HUES64 (cell line): ENCODE results near the gene CEP68.

ENCODE experiments used
- H3K27ac ChIP-seq: 2 replicates; pipeline ENCODE4 v1.7.0; 2013; ENCODE audit warnings: low read depth, low read length, inconsistent platforms
- H3K27me3 ChIP-seq: 2 replicates; pipeline ENCODE4 v1.6.1; 2013; ENCODE audit warnings: mild to moderate bottlenecking, low read length; ENCODE audit not compliant: insufficient read depth
- H3K36me3 ChIP-seq: 2 replicates; pipeline ENCODE4 v1.6.1; 2013; ENCODE audit warnings: mild to moderate bottlenecking, low read length; ENCODE audit not compliant: insufficient read depth
- H3K4me1 ChIP-seq: 2 replicates; pipeline ENCODE4 v1.6.1; 2013; ENCODE audit warnings: mild to moderate bottlenecking, low read length, moderate library complexity; ENCODE audit not compliant: insufficient read depth
- H3K4me3 ChIP-seq: 2 replicates; pipeline ENCODE4 v1.5.1; 2013; ENCODE audit warnings: mild to moderate bottlenecking, low read length, moderate library complexity
- H3K9ac ChIP-seq: 2 replicates; pipeline ENCODE4 v1.6.1; 2013; ENCODE audit warnings: mild to moderate bottlenecking, low read depth, low read length
- H3K9me3 ChIP-seq: 2 replicates; pipeline ENCODE4 v1.6.1; 2013; ENCODE audit warnings: low read depth, low read length; ENCODE audit not compliant: insufficient read depth
- WGBS: fragments of 150-250, 120-280 bp; methylation state at CpG from one replicate; pipeline ENCODE4 v1.1.7; 2013; ENCODE audit warnings: missing lambda C conversion rate; 5-methylcytosine and 5-hydroxymethylcytosine counted together

The CEP68 gene

GRCh38 chr2:65061910-65062339 lies 5.7 kb downstream of the CEP68 start:
- Histone ChIP-seq H3K27ac (no peak overlapping the region), H3K9me3 (no peaks in the 10 kb centered on the region), H3K9ac (no peak overlapping the region), H3K4me1 (peaks cover 8% of the 10 kb centered on the region), H3K4me3 (no peak overlapping the region), H3K27me3 (no peaks in the 10 kb centered on the region), H3K36me3 (no peaks in the 10 kb centered on the region)
- WGBS: 96% methylated on average over 8 of the region's 8 CpGs

GRCh38 chr2:65062843-65063825 lies 6.9 kb downstream of the CEP68 start:
- H3K9me3 ChIP-seq: no peaks in the 10 kb centered on the region
- H3K9ac ChIP-seq: no peak overlapping the region
- H3K4me1 ChIP-seq: 0 out of 2 replicates have a peak, but pooled peaks cover 4% of the 10 kb centered on the region
- no peaks in the 10 kb centered on the region for H3K36me3 ChIP-seq
- no peak overlapping the region for H3K4me3 ChIP-seq
- 93% methylated on average over 12 of the region's 13 CpGs for WGBS
- H3K27me3 ChIP-seq: no peaks in the 10 kb centered on the region
- H3K27ac ChIP-seq: no peak overlapping the region

GRCh38 chr2:65064728-65065552 lies 8.7 kb downstream of the CEP68 start:
- no peak overlapping the region for H3K4me3 ChIP-seq
- peaks cover 8% of the 10 kb centered on the region; the same call in 1 of the 2 replicates for H3K36me3 ChIP-seq
- no peaks in the 10 kb centered on the region for H3K27me3 ChIP-seq
- H3K9ac ChIP-seq: no peak overlapping the region
- 81% methylated on average over 12 of the region's 14 CpGs for WGBS
- no peaks in the 10 kb centered on the region for H3K4me1 ChIP-seq
- H3K9me3 ChIP-seq: no peaks in the 10 kb centered on the region
- no peak overlapping the region for H3K27ac ChIP-seq

GRCh38 chr2:65067806-65068553 lies 11.8 kb downstream of the CEP68 start:
- Histone ChIP-seq H3K4me1 (no peaks in the 10 kb centered on the region), H3K4me3 (no peak overlapping the region), H3K27ac (no peak overlapping the region), H3K36me3 (peaks cover 38% of the 10 kb centered on the region), H3K27me3 (no peaks in the 10 kb centered on the region), H3K9me3 (no peaks in the 10 kb centered on the region), H3K9ac (no peak overlapping the region)
- 93% methylated on average over 14 of the region's 14 CpGs for whole genome bisulfite sequencing

GRCh38 chr2:65069439-65069824 lies 13.2 kb downstream of the CEP68 start:
- Histone ChIP-seq H3K36me3 (peaks cover 53% of the 10 kb centered on the region), H3K4me1 (no peaks in the 10 kb centered on the region), H3K27me3 (no peaks in the 10 kb centered on the region), H3K4me3 (no peak overlapping the region), H3K9me3 (no peaks in the 10 kb centered on the region), H3K9ac (no peak overlapping the region), H3K27ac (no peak overlapping the region)
- WGBS: 93% methylated on average over 6 of the region's 6 CpGs

GRCh38 chr2:65070172-65070830 lies 14.1 kb downstream of the CEP68 start:
- H3K36me3 ChIP-seq: peaks cover 62% of the 10 kb centered on the region
- H3K27me3 ChIP-seq: no peaks in the 10 kb centered on the region
- no peak overlapping the region for H3K27ac ChIP-seq
- no peak overlapping the region for H3K4me3 ChIP-seq
- no peaks in the 10 kb centered on the region for H3K4me1 ChIP-seq
- WGBS: 93% methylated on average over 8 of the region's 8 CpGs
- no peaks in the 10 kb centered on the region for H3K9me3 ChIP-seq
- no peak overlapping the region for H3K9ac ChIP-seq

GRCh38 chr2:65070856-65071255 lies 14.6 kb downstream of the CEP68 start:
- Histone ChIP-seq H3K4me1 (peaks cover 5% of the 10 kb centered on the region; the same call in 1 of the 2 replicates), H3K9ac (no peak overlapping the region), H3K27me3 (no peaks in the 10 kb centered on the region), H3K9me3 (no peaks in the 10 kb centered on the region), H3K36me3 (peaks cover 64% of the 10 kb centered on the region), H3K4me3 (no peak overlapping the region), H3K27ac (no peak overlapping the region)
- WGBS: 95% methylated on average over 6 of the region's 6 CpGs

GRCh38 chr2:65071499-65072180 lies 15.4 kb downstream of the CEP68 start:
- Histone ChIP-seq H3K4me3 (no peak overlapping the region), H3K9me3 (no peaks in the 10 kb centered on the region), H3K27ac (no peak overlapping the region), H3K36me3 (peaks cover 72% of the 10 kb centered on the region), H3K4me1 (peaks cover 11% of the 10 kb centered on the region), H3K9ac (no peak overlapping the region), H3K27me3 (no peaks in the 10 kb centered on the region)
- 89% methylated on average over 14 of the region's 14 CpGs for WGBS

- H3K9me3 ChIP-seq: no peaks in the 10 kb centered on the region
- peaks cover 73% of the 10 kb centered on the region for H3K36me3 ChIP-seq
- WGBS: 96% methylated on average over 20 of the region's 20 CpGs
- no peak overlapping the region for H3K4me3 ChIP-seq
- H3K27me3 ChIP-seq: no peaks in the 10 kb centered on the region
- H3K4me1 ChIP-seq: peaks cover 11% of the 10 kb centered on the region
- H3K9ac ChIP-seq: no peak overlapping the region
- H3K27ac ChIP-seq: no peak overlapping the region
Observed at GRCh38 chr2:65072181-65072970, 16.2 kb downstream of the CEP68 start.
